C4-2B (cell line): ENCODE measurements around the gene SNAP47.

Experiments used
- CTCF ChIP-seq: fragments of 450-650 bp; conservative IDR thresholded peaks from 2 replicates; pipeline ENCODE4 v1.5.1; 2017; ENCODE audit warnings: mild to moderate bottlenecking
- ZFX ChIP-seq: fragments of 450-650 bp; IDR thresholded peaks from 2 replicates; pipeline ENCODE4 v1.6.1; 2017

GRCh38 chr1:227823537-227823936 lies 88.3 kb downstream of the SNAP47 start:
- TF ChIP-seq CTCF (no peak), ZFX (no peak)
